ENCODE measurements around the gene SLC4A5.

SLC4A5 gene

GRCh38 chr2:74314107-74314506 lies 29.1 kb downstream of the SLC4A5 start:
- DNase-seq (ENCODE audit: low spot score): no peak

- no peak for DNase-seq (ENCODE audit: low spot score)
Measured at GRCh38 chr2:74313497-74313896, 29.7 kb downstream of the SLC4A5 start.

DNA sequence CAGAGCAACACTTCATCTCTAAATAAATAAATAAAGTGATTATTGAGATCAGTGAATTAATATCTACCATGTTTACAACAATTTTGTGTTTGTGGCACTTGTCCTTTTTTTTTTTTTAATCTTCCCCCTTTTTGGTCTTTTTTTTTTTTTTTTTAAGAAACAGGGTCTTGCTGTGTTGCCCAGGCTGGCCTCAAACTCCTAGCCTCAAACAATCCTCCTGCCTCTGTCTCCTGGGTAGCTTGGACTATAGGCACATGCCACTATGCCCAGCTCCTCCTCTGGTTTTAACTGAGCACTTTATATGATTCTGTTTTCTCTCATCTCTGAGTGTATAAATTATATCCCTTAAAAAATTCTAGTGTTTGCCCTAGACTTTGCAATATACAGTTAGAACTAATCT lies 30.3 kb downstream of the SLC4A5 start:
- no peak for DNase-seq (ENCODE audit: low spot score)

DNA sequence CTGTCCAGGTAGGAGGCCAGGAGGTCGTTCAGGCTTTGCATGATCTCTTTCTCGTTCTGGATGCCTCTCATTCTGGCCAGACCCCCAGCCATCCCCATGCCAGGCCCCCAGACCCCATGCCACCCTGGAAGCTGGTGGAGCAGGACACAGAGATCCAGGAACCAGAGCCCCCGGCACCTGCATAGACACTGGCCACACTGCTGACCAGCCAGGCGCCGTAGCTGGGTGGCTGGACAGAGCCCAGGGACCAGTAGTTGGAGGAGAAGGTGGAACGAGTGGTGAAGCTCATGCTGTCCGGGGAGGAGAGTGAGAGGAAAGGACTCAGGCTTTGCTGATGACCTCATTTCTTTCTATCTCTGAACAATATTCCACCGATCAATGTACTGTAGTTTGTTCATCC lies 35.5 kb downstream of the SLC4A5 start:
- DNase-seq (ENCODE audit: low spot score): no peak

DNA sequence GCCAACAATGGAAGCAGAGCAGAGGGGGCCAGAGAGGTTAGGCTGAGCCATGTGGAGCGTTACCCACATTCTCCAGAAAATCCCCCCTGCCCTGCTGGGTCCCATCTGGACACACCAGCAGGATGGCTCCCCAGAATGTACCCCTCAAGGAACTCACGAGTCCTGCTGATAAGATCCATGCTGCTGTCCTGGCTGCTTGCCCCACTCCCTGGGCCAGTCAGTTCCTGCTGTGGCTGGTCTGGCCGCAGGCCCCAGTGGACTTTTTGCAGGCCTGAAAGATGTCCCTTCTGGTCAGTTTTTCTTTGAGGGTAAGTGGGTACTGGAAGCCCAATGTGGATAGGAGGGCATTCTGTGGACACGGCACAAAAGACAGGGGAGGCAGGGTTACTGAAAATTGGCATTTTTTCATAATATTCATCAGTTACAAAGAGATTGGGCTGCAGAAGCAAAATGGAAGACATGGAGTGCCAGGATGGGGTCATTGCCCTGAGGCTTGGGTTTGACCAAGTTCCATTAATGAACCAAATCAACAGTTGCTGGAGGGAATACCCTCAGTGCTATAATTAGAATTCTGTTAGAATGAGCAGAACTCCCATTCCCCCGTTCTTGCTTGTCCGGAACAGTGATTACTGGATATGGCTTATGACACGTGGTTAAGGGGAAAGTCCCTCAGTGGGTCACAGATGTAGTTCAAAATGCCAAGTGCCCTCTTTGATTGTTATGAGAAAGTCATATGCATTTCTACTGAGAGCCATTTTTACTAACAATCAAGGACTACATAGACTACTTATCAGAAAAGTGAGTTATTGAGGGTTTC lies 38.7 kb downstream of the SLC4A5 start:
- no peak for DNase-seq (ENCODE audit: low spot score)

DNA sequence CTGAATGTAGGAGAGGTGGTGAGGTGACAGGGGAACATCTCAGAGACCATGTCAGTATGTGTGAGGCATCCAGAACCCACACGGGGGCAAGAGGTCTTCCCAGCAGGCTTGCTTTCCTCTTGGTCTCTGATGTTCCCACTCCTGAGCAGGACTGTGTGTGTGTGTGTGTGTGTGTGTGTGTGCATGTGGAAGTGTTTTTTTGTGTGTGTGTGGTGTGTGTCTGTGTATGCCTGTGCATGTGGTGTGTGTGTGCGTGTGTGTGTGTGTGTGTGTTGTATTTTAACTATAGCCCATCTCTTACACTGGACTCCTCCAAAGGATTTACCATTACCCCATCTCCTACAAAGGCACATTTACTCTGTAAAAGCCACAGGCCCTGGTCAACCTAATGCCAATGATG lies 40.4 kb downstream of the SLC4A5 start:
- no peak for DNase-seq (ENCODE audit: low spot score)

- no peak for DNase-seq (ENCODE audit: low spot score)
Measured at GRCh38 chr2:74301262-74301661, 42.0 kb downstream of the SLC4A5 start.

GRCh38 chr2:74300506-74300905 lies 42.7 kb downstream of the SLC4A5 start:
- no peak for DNase-seq (ENCODE audit: low spot score)

GRCh38 chr2:74297950-74298349 lies 45.3 kb downstream of the SLC4A5 start:
- no peak for DNase-seq (ENCODE audit: low spot score)

DNA sequence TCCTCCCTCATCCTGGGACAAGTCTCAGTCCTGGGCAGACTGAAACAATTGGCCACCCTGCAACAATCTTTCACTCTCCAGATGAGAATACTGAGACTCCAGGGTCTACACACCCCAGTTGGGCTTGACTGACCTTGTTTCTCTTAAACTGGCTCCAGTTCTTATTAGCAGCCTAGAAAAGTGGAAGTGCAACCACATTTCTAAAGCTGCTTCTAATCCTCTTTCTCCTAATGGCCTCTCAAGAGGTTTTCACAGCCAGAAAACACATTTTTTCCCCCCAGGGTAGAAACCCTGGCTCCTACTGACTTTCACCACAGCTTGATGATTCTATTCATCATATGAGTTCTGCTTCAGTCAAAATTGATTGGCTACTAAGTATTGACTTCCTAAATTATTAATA lies 45.8 kb downstream of the SLC4A5 start:
- DNase-seq (ENCODE audit: low spot score): no peak

- no peak for DNase-seq (ENCODE audit: low spot score)
Measured at GRCh38 chr2:74293191-74293991, 49.8 kb downstream of the SLC4A5 start.

- DNase-seq (ENCODE audit: low spot score): no peak
Measured at GRCh38 chr2:74292751-74293150, 50.5 kb downstream of the SLC4A5 start.

GRCh38 chr2:74291886-74292621 lies 51.2 kb downstream of the SLC4A5 start:
- DNase-seq (ENCODE audit: low spot score): no peak

DNA sequence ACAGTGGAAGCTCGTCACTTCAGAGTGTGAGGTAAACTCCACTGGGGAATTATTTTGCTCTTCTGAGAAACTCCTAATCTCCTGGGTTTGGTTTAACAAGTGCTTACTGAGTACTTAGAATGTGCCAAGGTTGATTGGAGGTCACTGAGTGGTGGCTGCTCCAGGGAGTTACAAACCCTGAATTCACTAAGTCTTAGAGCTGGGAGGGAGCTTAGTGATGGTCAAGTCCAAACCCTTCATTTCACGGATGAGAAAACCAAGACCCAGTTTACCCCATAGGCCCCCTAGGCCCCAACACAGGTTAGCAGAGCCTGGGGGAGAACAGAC lies 52.0 kb downstream of the SLC4A5 start:
- no peak for DNase-seq (ENCODE audit: low spot score)

GRCh38 chr2:74290466-74291217 lies 52.6 kb downstream of the SLC4A5 start:
- DNase-seq (ENCODE audit: low spot score): no peak

- DNase-seq (ENCODE audit: low spot score): no peak
Measured at GRCh38 chr2:74290066-74290465, 53.1 kb downstream of the SLC4A5 start.

- no peak for DNase-seq (ENCODE audit: low spot score)
Measured at GRCh38 chr2:74286725-74287124, 56.5 kb downstream of the SLC4A5 start.

- DNase-seq (ENCODE audit: low spot score): no peak
Measured at GRCh38 chr2:74281141-74281975, 61.9 kb downstream of the SLC4A5 start.

DNA sequence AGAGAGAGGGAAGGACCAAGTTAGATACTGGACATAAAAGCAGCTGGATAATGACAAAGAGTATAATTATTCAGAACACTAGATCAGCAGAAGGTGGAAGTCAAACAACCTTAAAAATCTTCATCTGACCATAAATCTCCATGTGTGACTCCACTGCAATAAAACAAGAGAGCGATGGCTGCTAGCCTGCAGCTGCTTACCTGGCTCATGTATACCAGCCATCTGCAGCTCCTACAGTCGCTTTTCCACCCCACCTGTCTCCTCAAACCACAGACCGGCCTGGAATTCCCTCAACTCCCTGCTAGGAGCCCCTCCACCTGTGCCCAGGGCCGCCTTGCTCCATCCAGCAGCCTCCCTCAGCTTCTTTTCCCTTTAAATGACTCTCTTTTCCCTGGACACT lies 64.5 kb downstream of the SLC4A5 start:
- DNase-seq (ENCODE audit: low spot score): no peak

- no peak for DNase-seq (ENCODE audit: low spot score)
Measured at GRCh38 chr2:74278176-74278575, 65.0 kb downstream of the SLC4A5 start.

GRCh38 chr2:74275228-74275627 lies 68.0 kb downstream of the SLC4A5 start:
- no peak for DNase-seq (ENCODE audit: low spot score)

Measured in hematopoietic multipotent progenitor cell treated with erythropoietin and hydrocortisone succinate and interleukin-3 and kit ligand, for 17 days (in vitro differentiated cells).